Umbilical cord (tissue), 2 donors: ENCODE measurements around the gene RNF145. TPM values are rescaled to one million over a fixed set of nuclear protein-coding genes. Genes with fewer than 3 reads are reported as not detected.
"Not testable (repeated sequence)": the region's sequence is repeated elsewhere in the genome, so short reads cannot be mapped to it uniquely, and the experiment has no call there.

ENCODE experiments used
- DNase-seq: peaks from one replicate; pipeline ENCODE4 v3.0.0-alpha.2; 2015; ENCODE audit warnings: low spot score
- total RNA-seq: library from RNA; depleted of rRNA; stranded (reverse); fragments of >200 nt; gene quantifications from one replicate; pipeline ENCODE4 v1.2.3, GENCODE V29; 2014; ENCODE audit warnings: low replicate concordance; ENCODE audit not compliant: insufficient read depth

RNF145 gene
- total RNA-seq, 1 donor from 2014 or later = 57.5 TPM

DNA sequence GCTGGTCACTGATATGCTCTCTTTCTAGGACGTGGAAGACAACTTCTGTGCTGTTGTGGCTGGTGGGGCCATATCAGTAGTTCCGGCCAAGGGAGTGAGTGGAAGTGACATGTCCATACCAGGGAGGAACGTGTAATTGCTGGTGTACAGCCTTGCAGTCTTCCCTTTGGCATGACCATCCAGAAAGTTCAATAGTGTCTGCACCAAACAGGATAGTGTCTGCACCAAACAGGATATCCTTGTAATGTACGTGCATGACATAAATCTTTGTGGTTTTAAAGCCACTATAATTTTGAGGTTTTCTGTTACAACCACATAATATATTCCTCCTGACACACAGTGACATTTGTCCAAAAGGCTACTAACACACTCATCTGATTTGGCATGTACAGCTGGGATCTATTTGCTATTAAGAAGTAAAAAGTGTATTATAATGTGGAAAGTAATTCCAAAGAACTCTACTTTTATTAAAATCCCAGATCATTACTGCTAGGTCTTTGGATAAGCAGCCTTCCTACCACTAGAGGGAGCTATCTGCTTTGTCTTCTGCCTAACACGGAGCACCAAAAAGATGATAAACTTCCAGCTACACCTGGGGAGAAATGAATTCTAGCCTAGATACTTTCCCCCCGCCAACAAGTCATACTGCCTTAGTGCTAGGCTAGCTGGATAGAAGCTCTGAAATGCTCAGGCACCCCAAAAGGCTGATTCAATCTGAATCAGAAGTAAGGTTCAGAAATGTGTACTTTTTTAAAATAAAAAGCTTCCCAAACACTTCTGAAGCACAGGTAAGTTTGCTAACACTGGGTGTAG, 52.7 kb downstream of the RNF145 start:
- DNase-seq = peak; percentile 78

DNA sequence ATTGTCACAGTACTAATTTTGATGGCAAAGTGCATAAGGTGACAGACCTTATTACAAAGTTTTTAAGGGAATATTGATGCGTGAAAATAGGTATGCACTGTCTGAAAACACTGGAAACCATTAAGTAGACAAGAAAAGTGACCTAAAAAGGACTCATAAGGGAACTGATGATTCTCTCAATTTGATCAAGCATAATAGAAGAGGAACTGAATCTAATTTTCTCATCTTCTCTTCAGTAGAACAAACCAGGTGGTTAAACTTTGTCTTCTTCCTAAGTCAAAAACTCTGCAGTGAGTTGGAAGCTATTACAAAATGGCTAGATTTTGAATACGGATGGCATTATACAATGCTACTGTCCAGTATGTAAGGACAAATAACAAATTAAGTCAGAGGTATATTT, 53.4 kb downstream of the RNF145 start:
- no peak for DNase-seq

DNA sequence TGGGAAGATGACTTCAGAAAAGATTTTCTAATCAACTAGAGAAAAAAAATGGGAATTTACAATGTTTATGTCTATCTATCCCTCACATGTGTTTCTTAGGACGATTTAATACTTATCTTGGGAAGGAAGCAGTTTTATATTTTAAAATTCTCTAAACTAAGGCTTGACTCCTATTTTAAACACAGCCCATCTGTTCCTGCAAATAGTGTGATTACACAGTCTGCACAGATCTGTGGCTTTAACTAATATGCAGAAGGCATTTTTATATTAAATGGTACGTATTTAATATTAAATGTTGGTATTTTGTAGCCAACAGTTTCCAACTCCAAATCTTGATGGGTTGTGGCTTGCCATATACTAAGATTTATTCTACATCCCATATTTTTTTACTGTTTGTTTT, 56.5 kb downstream of the RNF145 start:
- no peak for DNase-seq

GRCh38 chr5:159149085-159149484, 60.3 kb downstream of the RNF145 start:
- DNase-seq = no peak

- no peak for DNase-seq
Measured at GRCh38 chr5:159147976-159148375, 61.4 kb downstream of the RNF145 start.

DNA sequence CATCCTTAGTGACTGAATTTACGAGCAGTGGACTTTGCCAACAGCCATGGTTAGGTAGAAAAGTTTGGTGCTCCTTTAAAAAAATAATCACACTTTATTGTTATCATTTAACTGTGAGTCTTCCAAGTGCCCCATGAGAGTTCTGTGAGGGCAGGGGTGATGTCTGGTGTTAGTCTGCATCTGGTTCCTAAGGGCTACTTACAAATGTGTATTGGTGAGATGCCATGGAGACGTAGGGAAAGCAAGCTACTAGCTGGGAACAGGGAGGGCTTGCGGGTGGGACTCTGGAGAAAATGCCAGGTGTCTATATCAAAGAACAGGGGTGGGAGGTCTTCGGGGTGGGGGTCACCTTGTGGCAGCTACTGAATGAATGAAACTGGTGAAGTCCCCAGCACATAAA, 62.5 kb downstream of the RNF145 start:
- DNase-seq = no peak

DNA sequence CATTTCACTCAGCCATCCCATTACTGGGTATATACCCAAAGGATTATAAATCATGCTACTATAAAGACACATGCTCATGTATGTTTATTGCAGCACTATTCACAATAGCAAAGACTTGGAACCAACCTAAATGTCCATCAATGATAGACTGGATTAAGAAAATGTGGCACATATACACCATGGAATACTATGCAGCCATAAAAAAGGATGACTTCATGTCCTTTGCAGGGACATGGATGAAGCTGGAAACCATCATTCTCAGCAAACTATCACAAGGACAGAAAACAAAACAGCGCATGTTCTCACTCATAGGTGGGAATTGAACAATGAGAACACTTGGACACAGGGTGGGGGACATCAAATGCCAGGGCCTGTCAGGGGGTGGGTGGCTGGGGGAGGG, 64.2 kb downstream of the RNF145 start:
- DNase-seq = not testable (repeated sequence)

GRCh38 chr5:159139802-159140201, 69.6 kb downstream of the RNF145 start:
- DNase-seq = no peak

DNA sequence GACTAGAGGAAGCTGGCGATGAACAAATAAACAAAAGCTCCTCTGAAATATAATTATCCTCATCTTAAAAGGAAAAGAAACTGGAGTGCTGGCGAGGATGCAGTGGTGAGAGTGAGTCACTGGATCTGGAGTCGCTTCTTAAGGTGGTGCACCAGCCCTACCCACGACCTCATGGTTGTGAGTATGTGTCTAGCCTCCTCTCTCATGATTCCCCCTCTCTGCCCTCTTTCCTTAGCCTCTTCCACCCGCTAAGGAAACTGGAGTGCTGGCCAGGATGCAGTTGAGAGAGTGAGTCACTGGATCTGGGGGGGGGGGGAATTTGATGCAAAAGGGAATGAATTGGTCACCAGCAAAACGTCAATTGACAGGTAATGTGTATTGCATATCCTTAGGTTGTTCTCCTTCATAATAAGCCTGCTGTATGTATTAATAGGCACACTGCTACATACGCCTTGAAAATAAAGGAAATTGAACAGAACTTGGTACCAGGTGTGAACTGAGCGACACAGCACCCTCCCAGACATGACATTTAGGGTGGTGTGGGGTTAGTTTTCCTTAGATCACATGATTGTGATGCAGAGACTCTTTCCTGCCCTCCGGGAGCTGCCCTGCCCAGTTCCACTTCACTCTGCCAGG, 73.3 kb downstream of the RNF145 start:
- DNase-seq = peak; percentile 9

- DNase-seq = peak; percentile 58
Measured at GRCh38 chr5:159133041-159133741, 76.2 kb downstream of the RNF145 start.

- no peak for DNase-seq
Measured at GRCh38 chr5:159132429-159133040, 76.8 kb downstream of the RNF145 start.

DNA sequence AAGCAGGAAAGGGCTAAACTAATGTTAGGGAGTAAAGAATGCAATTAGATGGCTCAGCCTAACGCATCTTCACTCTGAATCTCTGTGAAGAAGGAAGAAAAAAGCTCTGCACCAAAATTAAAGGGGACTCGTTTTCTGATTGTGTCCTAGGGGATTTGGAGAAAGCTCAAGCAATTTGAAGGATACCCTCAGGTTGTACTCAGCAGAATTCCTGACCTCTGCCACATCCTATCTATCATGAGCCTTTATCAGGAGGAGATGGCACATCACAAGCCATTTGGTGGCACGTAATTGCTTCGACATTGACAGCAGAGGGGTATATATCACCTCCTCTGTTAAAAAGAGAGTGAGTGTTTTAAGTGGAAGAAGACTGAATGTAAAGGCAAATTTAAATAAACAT, 77.4 kb downstream of the RNF145 start:
- no peak for DNase-seq

GRCh38 chr5:159130871-159131270, 78.5 kb downstream of the RNF145 start:
- DNase-seq = no peak

DNA sequence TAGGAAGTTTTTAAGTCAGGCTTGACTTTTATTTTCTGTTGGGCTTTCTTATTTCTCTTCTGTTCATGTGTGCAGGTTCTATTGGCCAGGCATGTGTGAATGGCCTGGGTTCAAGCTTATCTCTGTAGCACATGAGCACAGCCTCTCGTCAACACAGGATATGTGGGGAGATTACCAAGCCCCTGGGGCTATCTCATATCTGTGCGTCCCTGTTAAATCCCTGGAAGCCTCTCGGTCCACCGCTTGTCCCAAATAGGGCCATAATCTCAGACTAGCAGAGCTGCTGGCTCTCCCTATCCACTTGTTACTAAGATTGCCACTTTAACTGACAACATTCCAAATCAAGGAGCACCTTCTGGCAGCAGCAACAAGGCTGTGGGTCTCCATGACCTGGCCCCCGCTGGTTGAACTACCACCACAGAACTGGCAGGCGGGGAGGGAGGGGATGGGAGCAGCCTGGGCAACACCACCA, 81.2 kb downstream of the RNF145 start:
- DNase-seq = no peak

DNA sequence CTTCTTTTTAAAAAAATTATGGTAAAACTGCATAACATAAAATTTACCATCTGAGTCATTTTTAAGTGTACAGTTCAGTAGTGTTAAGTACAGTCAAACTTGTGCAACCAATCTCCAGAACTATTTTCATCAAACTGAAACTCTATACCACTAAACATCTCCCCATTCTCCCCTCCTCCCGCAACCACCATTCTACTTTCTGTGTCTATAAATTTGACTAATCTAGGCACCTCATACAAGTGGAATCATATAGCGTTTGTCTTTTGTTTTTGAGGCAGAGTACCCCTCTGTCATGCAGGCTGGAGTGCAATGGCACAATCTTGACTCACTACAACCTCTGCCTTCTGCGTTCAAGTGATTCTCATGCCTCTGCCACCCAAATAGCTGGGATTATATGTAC, 85.7 kb downstream of the RNF145 start:
- DNase-seq = no peak

- DNase-seq = no peak
Measured at GRCh38 chr5:159123189-159123588, 86.2 kb downstream of the RNF145 start.

- DNase-seq = no peak
Measured at GRCh38 chr5:159121061-159121460, 88.3 kb downstream of the RNF145 start.

DNA sequence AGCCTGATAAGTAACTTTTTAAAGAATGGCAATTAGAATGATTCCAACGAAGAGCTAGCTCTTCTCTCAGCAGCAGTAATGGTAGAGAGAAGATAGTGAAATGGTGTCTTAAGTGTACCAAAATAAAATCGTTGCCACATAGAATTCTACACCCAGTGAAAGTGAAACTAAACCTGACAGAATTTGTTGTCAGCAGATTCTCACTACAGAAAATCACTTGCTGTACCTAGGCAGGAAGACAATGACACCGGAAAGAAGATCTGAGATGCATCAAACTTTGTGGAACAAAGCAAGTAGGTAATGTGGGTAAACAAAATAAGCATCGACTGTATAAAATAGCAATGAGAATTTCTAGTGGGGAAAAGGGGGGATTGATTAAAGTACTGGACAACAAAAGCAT, 88.9 kb downstream of the RNF145 start:
- DNase-seq = no peak

- not testable (repeated sequence) for DNase-seq
Measured at GRCh38 chr5:159119842-159120241, 89.5 kb downstream of the RNF145 start.

- not testable (repeated sequence) for DNase-seq
Measured at GRCh38 chr5:159118958-159119659, 90.2 kb downstream of the RNF145 start.

- DNase-seq = no peak
Measured at GRCh38 chr5:159113405-159113804, 95.9 kb downstream of the RNF145 start.
